ENCODE results near the gene MAPK9.

DNA sequence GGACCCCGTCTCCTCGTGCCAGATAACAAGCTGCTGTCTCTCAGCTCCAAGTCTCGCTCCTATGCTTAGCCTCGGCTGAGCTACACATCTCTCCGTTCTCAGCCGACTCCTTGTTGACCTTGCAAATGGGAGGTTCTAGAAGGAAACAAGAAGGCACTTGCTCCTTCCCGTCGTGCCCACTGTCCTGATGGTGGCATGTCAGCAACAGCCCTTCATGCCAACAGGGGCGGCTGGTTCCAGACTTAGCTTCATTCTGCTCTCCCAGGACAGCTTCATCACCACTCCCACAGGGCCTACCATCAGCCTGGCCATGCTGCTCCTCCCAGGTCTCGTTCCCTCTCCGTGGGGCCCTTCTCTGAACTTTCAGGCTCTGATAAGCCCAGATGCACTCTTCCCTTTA is 69.8 kb downstream of the MAPK9 start:
- TF ChIP-seq EZH2phosphoT487 (IDR thresholded peaks at IDR 0.05; ENCODE audit: insufficient read depth, low read depth): no peak
- no peak for TF ChIP-seq EZH2 (IDR thresholded peaks at IDR 0.05; ENCODE audit: insufficient read depth, poor library complexity, severe bottlenecking)
